Measurements from ENCODE around the gene GPR137B. TPM values are rescaled to one million over a fixed set of nuclear protein-coding genes. Genes with fewer than 3 reads are reported as not detected.

The GPR137B gene
- total and polyA plus RNA-seq, 2 experiments from 2014 or later: 4.5 to 11.1 TPM

- TF ChIP-seq, protein P1, sequence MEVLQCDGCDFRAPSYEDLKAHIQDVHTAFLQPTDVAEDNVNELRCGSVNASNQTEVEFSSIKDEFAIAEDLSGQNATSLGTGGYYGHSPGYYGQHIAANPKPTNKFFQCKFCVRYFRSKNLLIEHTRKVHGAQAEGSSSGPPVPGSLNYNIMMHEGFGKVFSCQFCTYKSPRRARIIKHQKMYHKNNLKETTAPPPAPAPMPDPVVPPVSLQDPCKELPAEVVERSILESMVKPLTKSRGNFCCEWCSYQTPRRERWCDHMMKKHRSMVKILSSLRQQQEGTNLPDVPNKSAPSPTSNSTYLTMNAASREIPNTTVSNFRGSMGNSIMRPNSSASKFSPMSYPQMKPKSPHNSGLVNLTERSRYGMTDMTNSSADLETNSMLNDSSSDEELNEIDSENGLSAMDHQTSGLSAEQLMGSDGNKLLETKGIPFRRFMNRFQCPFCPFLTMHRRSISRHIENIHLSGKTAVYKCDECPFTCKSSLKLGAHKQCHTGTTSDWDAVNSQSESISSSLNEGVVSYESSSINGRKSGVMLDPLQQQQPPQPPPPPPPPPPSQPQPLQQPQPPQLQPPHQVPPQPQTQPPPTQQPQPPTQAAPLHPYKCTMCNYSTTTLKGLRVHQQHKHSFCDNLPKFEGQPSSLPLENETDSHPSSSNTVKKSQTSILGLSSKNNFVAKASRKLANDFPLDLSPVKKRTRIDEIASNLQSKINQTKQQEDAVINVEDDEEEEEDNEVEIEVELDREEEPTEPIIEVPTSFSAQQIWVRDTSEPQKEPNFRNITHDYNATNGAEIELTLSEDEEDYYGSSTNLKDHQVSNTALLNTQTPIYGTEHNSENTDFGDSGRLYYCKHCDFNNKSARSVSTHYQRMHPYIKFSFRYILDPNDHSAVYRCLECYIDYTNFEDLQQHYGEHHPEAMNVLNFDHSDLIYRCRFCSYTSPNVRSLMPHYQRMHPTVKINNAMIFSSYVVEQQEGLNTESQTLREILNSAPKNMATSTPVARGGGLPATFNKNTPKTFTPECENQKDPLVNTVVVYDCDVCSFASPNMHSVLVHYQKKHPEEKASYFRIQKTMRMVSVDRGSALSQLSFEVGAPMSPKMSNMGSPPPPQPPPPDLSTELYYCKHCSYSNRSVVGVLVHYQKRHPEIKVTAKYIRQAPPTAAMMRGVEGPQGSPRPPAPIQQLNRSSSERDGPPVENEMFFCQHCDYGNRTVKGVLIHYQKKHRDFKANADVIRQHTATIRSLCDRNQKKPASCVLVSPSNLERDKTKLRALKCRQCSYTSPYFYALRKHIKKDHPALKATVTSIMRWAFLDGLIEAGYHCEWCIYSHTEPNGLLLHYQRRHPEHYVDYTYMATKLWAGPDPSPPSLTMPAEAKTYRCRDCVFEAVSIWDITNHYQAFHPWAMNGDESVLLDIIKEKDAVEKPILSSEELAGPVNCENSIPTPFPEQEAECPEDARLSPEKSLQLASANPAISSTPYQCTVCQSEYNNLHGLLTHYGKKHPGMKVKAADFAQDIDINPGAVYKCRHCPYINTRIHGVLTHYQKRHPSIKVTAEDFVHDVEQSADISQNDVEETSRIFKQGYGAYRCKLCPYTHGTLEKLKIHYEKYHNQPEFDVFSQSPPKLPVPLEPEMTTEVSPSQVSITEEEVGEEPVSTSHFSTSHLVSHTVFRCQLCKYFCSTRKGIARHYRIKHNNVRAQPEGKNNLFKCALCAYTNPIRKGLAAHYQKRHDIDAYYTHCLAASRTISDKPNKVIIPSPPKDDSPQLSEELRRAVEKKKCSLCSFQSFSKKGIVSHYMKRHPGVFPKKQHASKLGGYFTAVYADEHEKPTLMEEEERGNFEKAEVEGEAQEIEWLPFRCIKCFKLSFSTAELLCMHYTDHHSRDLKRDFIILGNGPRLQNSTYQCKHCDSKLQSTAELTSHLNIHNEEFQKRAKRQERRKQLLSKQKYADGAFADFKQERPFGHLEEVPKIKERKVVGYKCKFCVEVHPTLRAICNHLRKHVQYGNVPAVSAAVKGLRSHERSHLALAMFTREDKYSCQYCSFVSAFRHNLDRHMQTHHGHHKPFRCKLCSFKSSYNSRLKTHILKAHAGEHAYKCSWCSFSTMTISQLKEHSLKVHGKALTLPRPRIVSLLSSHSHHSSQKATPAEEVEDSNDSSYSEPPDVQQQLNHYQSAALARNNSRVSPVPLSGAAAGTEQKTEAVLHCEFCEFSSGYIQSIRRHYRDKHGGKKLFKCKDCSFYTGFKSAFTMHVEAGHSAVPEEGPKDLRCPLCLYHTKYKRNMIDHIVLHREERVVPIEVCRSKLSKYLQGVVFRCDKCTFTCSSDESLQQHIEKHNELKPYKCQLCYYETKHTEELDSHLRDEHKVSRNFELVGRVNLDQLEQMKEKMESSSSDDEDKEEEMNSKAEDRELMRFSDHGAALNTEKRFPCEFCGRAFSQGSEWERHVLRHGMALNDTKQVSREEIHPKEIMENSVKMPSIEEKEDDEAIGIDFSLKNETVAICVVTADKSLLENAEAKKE (CRISPR knock-in tag; IDR thresholded peaks at IDR 0.05): no peak
- no peak for TF ChIP-seq REST (IDR thresholded peaks at IDR 0.05; ENCODE audit: unreplicated experiment)
- no peak for TF ChIP-seq CTCF (conservative IDR thresholded peaks at IDR 0.05; ENCODE audit: low read depth in 2 of 2)
- no peak for TF ChIP-seq ZNF114 (CRISPR knock-in tag; IDR thresholded peaks at IDR 0.05)
- no peak for TF ChIP-seq CREB1 (CRISPR knock-in tag; IDR thresholded peaks at IDR 0.05; ENCODE audit: low read depth)
- TF ChIP-seq ZNF331 (CRISPR knock-in tag; IDR thresholded peaks at IDR 0.05; ENCODE audit: low read depth): no peak
- no peak for TF ChIP-seq POLR2AphosphoS5 (IDR thresholded peaks at IDR 0.05; ENCODE audit: low read depth)
These were observed 13.6 kb upstream of the GPR137B start (continued) for GRCh38 chr1:236128646-236129178.
